Frontal cortex (tissue), 4 donors: ENCODE measurements around the gene IDH3A. TPM values are rescaled to one million over a fixed set of nuclear protein-coding genes. Genes with fewer than 3 reads are reported as not detected.

Source experiments
- DNase-seq, 2 donors: peaks; one replicate each; pipeline ENCODE4 v3.0.0; 2012; ENCODE audit warnings: low spot score in 2 of 2
- FAIRE-seq: peaks from 2 replicates; lab custom pipeline; 2012; peaks lifted over from hg19 to GRCh38; lab: Jason Lieb, UNC
- total RNA-seq: library from RNA; depleted of rRNA; stranded (reverse); fragments of >200 nt; gene quantifications from one replicate; pipeline ENCODE4 v1.2.3, GENCODE V29; 2014
- donor health status: control.
- donor health status: control.
- donor health status: control.

Gene IDH3A
- 46.1 TPM for total RNA-seq

- peak; percentile 96 to 98 for DNase-seq
- no peak for FAIRE-seq
These were observed at the start of gene IDH3A for GRCh38 chr15:78149068-78149804. TSS of gene IDH3A (plus strand) at chr15:78149362. CDS start at chr15:78149404, 42 bp downstream.

GRCh38 chr15:78100886-78101285, 48.3 kb upstream of the IDH3A start:
- no peak for DNase-seq
- no peak for FAIRE-seq

DNA sequence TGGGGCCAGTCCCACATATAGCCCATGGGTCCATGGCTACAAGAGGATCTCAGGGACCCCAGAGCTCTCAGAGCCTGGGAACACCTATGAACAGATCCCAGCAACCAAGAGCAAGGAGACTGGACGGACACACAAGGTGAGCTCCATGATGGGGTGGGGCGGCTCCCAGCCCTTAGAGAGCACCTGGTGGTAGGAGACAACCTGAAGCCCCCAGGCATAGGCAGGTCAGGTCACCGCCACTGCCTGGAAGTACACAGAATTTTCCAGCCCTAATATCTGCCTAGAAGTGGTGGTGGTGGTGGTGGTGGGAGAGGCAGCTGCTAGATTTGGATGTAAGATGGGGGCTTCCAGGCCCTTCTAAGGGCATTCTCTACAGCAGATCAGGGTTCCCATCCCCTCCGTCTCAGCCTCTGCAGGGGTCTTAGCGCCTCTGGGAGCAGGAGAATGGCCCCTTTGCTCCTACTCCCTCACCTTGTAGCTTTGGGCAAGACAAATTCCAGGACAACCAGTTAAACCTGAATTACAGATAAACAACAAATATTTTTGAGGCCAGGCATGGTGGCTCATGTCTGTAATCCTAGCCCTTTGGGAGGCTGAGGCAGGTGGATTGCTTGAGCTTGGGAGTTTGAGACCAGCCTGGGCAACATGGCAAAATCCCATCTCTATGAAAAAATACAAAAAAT, 47.6 kb upstream of the IDH3A start:
- FAIRE-seq (no peak), DNase-seq (no peak)

GRCh38 chr15:78102211-78102610, 47.0 kb upstream of the IDH3A start:
- FAIRE-seq, result no peak

DNA sequence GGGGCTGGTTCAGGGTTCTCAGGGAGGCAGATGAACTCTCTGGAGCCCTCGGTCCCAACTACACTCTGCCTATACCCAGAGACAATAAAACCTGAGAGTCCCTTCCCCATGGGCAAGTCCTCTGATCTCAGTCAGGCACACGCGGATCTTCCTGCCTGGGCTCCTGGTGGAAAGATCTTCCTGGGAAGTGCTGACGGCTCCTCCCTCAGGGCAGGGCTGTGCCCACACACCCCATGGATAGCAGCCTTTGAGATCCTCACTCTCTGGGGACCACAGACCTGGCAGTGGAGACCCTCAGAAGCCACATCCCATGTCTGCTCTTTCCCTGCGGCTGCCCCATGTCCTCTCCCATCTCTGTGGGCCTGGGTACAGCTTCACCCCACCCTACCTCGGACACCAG, 46.4 kb upstream of the IDH3A start:
- FAIRE-seq, result no peak

More at GRCh38 chr15:78102211-78102610, 47.0 kb upstream of the IDH3A start:
- DNase-seq, result no peak

DNA sequence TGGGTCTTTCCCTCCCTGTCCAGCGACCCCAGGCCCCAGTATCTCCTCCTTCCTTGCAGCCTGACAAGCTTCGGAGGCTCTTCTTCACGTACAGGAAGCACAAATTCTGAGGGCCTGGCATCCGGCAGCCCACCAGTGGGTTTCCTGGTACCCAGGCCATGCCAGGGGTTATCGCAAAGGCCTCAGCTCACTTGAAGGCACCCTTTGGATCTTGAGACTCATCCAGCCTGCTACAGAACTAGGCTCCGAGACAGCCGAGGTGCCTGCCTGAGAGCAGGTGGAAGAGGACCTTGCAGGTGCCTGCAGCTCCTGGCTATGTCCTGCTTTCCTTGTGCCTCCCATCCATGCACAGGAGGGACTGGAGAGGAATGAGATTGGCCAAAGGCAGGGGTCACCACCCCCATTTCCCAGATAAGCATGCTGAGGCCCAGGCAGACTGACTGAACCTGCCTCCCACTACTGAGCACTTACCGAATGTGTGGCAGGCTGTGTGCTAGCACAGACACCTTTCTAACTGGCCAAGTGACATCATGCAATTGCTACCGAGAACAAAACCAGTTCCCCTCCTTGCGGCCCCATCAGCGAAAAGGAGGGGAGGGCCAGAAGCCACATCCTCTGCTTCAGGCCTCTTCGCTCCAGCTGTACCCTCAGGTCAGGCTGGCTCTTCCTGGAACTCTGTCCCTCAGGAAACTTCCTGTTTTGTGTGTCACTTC, 45.6 kb upstream of the IDH3A start:
- DNase-seq (no peak), FAIRE-seq (no peak)

More for the DNA sequence above, 46.4 kb upstream of the IDH3A start:
- DNase-seq, result no peak

DNA sequence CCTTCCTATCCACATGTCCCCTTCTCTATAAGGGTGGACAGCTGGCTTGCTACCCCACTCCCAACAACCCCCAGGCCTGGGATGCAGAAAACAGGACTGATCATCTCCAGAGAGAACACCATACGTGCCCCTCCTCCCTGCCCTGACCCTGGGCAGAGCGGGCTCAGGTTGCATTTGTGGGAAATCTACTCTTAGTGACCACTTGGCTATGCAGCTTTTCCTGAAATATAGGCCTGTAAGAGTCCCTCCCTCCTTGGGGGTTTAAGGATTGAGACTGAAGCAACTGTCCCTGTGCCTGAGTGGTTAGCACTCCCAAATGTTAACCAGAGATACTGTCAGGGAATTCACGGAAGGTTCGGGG, 45.1 kb upstream of the IDH3A start:
- no peak for DNase-seq
- FAIRE-seq, result no peak

DNA sequence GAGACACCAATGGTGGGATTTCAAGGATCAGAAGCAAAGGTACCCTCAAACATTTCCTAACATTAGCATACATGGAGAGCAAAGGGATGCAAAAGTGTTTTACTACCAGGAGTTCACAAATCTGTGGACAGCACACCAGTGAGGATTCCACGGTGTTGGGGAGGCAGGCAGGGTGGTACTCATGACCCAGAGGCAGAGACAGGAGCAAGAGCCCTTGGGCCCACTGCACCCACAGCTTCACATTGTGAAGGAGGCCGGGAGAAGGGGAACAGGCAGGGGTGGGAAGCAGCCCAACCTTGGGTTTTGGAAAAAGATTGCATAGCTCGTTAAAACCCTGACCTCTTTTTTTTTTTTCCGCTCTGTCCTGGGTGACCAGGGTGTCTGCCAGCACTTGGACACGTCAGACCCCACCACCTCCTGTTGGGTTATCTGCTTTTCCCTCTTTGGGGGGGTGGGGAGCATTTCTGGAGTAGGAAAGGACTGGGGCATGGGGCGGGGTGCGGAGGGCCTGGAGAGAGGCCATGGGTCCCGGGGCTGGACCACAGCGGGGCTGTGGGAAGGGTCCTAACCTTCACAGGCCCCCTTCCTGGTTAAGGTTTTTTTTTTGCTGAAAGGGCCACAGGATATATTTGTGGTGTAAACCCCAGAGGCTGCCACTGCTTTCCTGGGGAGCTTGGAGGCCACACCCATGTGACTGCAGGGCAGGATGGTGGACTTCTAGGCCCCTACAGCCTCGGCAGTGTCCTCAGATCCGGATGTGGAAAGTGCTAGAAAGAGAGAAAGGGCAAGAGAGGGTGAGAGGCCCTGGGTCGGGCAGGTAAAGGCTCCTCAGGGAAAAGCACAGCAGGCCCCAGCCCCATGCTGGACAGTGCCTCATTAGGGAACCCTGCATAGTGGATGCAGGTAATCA, 44.3 kb upstream of the IDH3A start:
- FAIRE-seq (no peak), DNase-seq (no peak)

DNA sequence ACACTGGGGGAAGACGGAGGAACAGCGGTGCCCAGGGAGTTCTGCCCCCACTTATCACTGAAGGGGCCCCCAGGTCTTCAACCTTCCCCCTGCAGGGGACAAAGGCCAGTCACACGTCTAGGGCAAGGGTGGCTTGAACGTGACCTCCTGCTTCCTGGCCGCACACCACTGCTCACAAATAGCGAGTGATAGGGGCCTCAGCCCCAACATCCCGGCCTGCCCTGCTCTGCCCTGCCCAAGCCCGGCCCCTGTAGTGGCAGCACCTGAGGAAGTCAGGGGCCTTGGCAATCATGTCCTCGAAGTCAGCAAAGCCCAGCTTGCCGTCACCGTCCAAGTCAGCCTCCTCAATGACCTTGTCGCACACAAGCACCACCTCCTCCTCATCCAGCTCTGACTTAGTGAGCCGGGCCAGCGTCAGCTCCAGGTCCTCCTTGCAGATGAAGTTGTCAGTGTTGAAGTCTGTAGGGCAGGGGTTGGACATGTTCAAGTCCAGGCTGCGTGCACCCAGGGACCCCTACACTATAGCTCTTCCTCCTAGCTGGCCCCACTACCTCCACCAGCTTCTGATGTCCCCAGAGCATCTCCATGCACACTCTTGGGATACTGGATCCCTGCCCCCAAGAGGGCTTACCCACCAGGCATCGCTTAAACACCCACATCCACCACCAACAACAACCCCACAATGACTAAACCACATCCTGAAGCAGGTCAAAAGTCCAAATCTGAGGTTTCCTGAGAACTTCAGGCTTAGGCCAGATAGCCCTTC, 43.5 kb upstream of the IDH3A start:
- FAIRE-seq (no peak), DNase-seq (no peak)

DNA sequence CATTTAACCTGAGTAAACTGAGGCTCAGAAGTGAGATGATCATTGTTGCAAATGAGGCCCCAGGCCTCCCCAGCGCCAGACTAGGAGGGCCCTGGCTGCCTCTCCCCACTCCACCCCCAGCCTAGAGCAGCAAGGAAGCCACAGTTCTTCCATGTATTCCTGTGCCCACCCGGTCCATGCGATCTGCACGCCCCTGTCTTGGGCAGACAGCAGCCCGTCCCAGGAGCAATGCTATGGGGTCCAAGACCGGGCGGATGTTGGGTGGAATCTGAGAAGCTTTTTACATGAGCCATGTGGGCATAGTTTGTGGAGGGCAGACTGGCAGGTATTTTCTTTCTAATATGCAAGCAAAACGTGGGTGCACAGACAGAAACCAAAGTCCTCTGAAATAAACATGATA, 41.7 kb upstream of the IDH3A start:
- no peak for FAIRE-seq
- DNase-seq, result no peak

DNA sequence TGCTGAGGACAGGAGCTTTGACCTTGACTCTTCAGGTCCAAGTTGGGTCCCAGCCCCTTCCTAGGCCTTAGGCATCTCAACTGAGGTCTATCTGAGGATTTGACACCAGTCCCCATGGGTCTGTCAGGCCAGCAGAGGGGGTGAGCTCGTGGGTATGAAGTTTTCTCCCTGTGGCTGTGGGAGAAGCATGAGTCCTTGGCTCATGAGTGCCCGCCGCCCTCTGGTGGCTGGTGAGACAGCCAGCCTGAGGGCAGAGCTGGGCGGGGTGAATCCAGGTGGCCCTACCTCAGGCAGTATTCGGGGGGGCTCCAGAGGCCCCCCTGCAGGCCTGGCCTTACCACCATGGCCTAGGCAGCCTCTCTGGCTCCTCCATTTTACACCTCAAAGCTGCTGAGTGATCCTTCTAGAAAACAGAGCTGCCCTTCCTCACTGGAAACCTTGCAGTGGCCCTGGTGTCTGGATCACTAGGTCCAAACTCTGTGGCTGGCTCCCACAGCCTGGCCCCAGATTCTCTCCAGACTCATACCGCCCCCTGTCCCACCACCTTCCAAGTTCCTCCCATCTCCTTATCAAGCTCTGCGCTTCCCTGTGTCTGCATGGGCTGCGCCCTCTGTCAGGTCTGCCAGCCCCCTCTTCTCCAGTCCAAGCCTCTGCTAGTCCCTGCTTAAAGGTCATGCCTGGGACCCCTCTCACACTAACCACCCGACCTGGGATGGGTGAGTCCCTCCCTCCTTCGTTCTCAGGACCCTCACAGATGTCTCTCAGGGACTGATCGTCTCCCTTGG, 40.7 kb upstream of the IDH3A start:
- FAIRE-seq (no peak), DNase-seq (peak; percentile 64 to 87)

GRCh38 chr15:78109156-78109555, 40.0 kb upstream of the IDH3A start:
- no peak for FAIRE-seq
- DNase-seq, result no peak

DNA sequence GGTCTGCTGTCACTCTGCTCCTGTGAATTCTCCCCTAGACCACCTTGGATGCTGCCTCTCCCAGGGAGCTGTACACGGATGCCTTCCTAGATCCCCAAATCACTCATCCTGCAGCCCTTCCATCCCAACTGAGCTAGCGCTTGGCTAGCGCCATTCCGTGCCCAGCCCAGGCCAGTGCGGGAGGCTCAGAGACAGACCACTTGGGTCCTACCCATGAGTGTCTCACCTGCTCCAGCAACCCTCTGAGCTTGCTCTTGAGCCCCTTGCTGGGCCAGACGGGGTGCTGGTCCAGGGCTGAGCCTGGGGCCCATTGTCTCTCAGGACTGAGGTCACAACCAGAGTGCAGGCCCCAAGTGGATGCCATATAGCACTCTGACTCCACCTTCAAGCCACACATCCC, 39.1 kb upstream of the IDH3A start:
- DNase-seq, result no peak
- no peak for FAIRE-seq

DNA sequence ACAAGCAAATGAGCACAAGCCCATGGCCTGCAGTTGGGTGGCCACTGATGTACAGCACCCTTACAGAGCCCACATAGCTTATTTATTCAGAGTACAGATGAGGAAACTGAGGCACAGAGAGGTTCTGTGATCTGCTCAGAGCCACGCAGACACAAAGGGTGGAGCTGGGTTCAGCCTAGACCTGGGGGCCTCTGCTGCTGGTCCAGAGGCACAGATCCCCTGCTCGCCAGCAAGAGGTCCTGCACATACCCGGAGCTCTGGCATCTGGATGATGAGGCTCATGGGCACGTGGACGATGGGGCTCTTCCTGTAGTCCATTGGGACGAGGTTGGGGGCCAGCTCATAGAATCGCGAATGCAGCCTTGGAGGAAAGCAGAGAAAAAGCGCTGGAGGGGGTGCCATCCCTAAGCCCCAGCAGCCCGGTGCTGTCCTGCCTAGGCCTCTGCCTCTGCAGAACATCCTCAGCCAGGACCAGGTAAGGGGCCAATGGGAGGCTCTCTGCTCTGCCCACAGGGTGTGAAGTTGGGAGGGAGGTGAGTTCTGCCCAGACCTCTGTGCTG, 38.2 kb upstream of the IDH3A start:
- FAIRE-seq, result no peak
- no peak for DNase-seq

- no peak for FAIRE-seq
- DNase-seq, result no peak
These were observed 37.4 kb upstream of the IDH3A start for GRCh38 chr15:78111788-78112187.

DNA sequence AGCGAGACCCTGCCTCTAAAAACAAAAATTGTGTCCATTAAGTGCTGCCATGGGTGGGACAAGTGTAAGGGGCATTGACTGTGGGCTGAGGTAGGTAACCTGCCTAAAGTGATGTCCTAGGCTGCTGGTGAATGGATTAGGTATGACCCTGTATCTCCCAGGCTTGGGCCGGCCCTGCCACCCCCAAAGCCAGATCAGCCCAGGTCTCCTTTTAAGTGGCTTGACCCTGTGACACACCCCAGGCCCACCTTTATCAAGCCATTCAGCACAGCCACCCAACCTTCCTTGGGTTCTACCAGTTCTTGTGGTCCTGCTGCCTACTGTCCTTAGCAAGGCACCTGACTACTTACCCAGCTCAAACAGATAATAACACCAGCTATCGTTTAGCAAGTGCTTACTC, 36.6 kb upstream of the IDH3A start:
- FAIRE-seq, result no peak

DNA sequence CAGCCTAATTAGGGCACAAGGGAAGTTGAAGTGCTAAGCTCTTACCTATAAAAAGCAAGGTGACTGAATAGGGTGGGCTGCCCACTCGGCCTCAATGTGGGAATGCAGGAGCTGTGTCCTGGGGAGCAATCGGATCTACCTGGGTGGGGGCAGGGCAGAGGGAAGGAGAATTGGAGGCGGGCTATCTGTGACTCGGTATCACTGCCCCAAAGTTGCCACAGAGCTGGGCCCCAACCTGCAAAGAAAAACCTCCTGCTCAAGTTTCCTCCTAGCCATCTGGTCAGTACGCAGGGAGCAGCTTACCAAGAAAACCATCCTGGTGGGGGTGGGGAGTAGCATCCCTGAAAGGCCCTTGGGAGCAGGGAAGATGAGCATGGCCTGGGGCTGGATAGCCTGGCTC, 28.6 kb upstream of the IDH3A start:
- DNase-seq (no peak), FAIRE-seq (no peak)

More for the DNA sequence above, 36.6 kb upstream of the IDH3A start:
- DNase-seq, result no peak

GRCh38 chr15:78125267-78125666, 23.9 kb upstream of the IDH3A start:
- DNase-seq (no peak), FAIRE-seq (no peak)
